ENCODE measurements around the gene JPH2.

DNA sequence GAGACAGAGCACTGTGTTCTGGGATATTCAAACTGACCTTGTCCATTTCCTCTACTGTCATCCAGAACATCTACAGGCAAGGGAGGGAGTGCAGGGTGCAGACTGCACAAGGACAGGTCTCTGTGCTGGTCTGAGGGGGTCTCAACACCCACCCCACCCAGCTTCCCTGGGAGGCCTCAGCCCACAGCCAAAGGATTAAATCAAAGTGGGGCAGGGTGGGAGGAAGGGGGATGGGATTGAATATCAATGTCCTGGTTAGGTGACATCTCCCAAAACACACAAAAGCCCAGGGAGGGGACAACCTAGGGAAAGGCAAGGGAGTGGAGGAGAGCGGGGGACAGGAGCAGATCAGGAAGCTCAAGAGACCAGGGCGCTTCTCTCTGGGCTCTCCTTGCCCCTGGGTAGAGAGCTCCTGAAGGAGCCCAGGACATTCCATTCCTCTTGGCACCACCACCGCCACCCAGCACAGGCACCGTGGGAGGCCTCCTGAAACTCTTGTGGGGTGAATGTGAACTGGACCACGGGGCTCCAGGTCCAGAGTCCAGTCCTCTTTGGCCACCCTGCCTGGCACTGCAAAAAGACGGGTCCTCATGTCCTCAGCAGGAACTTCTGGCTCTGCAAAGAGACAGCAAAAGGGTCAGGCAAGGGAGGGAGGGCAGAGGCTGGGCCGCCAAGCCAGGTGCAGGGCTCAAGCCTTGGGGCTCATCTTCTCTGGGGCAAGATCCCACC, 73.9 kb downstream of the JPH2 start:
- TF ChIP-seq, protein P1, sequence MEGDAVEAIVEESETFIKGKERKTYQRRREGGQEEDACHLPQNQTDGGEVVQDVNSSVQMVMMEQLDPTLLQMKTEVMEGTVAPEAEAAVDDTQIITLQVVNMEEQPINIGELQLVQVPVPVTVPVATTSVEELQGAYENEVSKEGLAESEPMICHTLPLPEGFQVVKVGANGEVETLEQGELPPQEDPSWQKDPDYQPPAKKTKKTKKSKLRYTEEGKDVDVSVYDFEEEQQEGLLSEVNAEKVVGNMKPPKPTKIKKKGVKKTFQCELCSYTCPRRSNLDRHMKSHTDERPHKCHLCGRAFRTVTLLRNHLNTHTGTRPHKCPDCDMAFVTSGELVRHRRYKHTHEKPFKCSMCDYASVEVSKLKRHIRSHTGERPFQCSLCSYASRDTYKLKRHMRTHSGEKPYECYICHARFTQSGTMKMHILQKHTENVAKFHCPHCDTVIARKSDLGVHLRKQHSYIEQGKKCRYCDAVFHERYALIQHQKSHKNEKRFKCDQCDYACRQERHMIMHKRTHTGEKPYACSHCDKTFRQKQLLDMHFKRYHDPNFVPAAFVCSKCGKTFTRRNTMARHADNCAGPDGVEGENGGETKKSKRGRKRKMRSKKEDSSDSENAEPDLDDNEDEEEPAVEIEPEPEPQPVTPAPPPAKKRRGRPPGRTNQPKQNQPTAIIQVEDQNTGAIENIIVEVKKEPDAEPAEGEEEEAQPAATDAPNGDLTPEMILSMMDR (IDR thresholded peaks at IDR 0.05) = no peak
- TF ChIP-seq KAT7 (CRISPR knock-in tag; IDR thresholded peaks at IDR 0.05; ENCODE audit: borderline replicate concordance) (no peak), CBFB (CRISPR knock-in tag; IDR thresholded peaks at IDR 0.05; ENCODE audit: low read depth) (no peak), JUN (CRISPR knock-in tag; IDR thresholded peaks at IDR 0.05) (no peak), GABPB1 (CRISPR knock-in tag; IDR thresholded peaks at IDR 0.05) (no peak), NR2C2 (CRISPR knock-in tag; IDR thresholded peaks at IDR 0.05) (no peak), TEAD4 (CRISPR knock-in tag; IDR thresholded peaks at IDR 0.05) (no peak), NR3C1 (CRISPR knock-in tag; conservative IDR thresholded peaks at IDR 0.05; ENCODE audit: low read depth) (no peak), SP1 (CRISPR knock-in tag; conservative IDR thresholded peaks at IDR 0.05) (no peak), ATF1 (CRISPR knock-in tag; IDR thresholded peaks at IDR 0.05) (no peak)
- TF ChIP-seq, protein P2, sequence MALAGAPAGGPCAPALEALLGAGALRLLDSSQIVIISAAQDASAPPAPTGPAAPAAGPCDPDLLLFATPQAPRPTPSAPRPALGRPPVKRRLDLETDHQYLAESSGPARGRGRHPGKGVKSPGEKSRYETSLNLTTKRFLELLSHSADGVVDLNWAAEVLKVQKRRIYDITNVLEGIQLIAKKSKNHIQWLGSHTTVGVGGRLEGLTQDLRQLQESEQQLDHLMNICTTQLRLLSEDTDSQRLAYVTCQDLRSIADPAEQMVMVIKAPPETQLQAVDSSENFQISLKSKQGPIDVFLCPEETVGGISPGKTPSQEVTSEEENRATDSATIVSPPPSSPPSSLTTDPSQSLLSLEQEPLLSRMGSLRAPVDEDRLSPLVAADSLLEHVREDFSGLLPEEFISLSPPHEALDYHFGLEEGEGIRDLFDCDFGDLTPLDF (CRISPR knock-in tag; IDR thresholded peaks at IDR 0.05) = no peak
- TF ChIP-seq, protein P3, sequence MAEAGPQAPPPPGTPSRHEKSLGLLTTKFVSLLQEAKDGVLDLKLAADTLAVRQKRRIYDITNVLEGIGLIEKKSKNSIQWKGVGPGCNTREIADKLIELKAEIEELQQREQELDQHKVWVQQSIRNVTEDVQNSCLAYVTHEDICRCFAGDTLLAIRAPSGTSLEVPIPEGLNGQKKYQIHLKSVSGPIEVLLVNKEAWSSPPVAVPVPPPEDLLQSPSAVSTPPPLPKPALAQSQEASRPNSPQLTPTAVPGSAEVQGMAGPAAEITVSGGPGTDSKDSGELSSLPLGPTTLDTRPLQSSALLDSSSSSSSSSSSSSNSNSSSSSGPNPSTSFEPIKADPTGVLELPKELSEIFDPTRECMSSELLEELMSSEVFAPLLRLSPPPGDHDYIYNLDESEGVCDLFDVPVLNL (CRISPR knock-in tag; IDR thresholded peaks at IDR 0.05; ENCODE audit: borderline replicate concordance, low read depth) = no peak

Data from WTC11 (cell line).